ENCODE data around the gene CMAS. TPM values are rescaled to one million over a fixed set of nuclear protein-coding genes. Genes with fewer than 3 reads are reported as not detected.

Gene CMAS
- total RNA-seq, 1 donor from 2014 or later = 25.3 TPM

- Histone ChIP-seq H3K4me1 (peaks cover 21% of the 10 kb centered on the region), H3K4me3 (no peak overlapping the region), H3K27ac (no peak overlapping the region), H3K36me3 (peaks cover 0 to 32% of the 10 kb centered on the region in 2 donors), H3K27me3 (no peaks in the 10 kb centered on the region), H3K9me3 (no peaks in the 10 kb centered on the region)
- no peak for TF ChIP-seq POLR2AphosphoS5 (IDR thresholded peaks at IDR 0.05; ENCODE audit: insufficient read depth in 1 of 2, low read depth in 1 of 2)
- TF ChIP-seq, protein P1, sequence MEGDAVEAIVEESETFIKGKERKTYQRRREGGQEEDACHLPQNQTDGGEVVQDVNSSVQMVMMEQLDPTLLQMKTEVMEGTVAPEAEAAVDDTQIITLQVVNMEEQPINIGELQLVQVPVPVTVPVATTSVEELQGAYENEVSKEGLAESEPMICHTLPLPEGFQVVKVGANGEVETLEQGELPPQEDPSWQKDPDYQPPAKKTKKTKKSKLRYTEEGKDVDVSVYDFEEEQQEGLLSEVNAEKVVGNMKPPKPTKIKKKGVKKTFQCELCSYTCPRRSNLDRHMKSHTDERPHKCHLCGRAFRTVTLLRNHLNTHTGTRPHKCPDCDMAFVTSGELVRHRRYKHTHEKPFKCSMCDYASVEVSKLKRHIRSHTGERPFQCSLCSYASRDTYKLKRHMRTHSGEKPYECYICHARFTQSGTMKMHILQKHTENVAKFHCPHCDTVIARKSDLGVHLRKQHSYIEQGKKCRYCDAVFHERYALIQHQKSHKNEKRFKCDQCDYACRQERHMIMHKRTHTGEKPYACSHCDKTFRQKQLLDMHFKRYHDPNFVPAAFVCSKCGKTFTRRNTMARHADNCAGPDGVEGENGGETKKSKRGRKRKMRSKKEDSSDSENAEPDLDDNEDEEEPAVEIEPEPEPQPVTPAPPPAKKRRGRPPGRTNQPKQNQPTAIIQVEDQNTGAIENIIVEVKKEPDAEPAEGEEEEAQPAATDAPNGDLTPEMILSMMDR (IDR thresholded peaks at IDR 0.05) = no peak
- no peak for TF ChIP-seq POLR2A (IDR thresholded peaks at IDR 0.05)
- intact Hi-C loops (cut with DNase I) = no loop called here
- DNase-seq (ENCODE audit: extremely low spot score in 2 of 2) = no peak
Measured at GRCh38 chr12:22054155-22054554, 8.1 kb downstream of the CMAS start.

DNA sequence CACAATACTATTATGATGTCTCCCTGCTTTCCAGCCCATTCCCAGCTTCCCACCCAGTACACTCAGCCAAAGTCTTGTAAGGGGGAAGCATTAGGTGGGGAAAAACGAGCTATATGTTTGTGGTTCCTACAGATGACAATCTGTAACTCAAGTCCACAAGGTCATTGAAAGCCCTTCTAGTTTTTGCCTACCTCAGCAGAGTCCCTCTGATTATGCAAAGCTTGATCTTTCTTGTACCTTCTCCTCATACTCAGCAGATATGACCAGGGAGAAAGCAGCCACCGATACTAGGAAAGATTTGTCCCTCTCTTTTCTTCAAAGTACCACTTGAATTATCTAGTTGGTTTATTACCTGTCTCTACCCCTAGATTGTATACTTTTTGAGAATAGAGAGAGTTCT is 10.6 kb downstream of the CMAS start:
- H3K4me3 ChIP-seq = no peak overlapping the region
- TF ChIP-seq POLR2A (IDR thresholded peaks at IDR 0.05) (no peak), POLR2AphosphoS5 (IDR thresholded peaks at IDR 0.05; ENCODE audit: insufficient read depth in 1 of 2, low read depth in 1 of 2) (no peak)
- TF ChIP-seq, protein P1 (IDR thresholded peaks at IDR 0.05) = no peak
- peaks cover 0 to 39% of the 10 kb centered on the region in 2 donors for H3K36me3 ChIP-seq
- H3K4me1 ChIP-seq = no peaks in the 10 kb centered on the region
- intact Hi-C loops (cut with DNase I) = no loop called here
- no peak for DNase-seq (ENCODE audit: extremely low spot score in 2 of 2)
- H3K27me3 ChIP-seq = no peaks in the 10 kb centered on the region
- H3K9me3 ChIP-seq = no peaks in the 10 kb centered on the region
- no peak overlapping the region for H3K27ac ChIP-seq

DNA sequence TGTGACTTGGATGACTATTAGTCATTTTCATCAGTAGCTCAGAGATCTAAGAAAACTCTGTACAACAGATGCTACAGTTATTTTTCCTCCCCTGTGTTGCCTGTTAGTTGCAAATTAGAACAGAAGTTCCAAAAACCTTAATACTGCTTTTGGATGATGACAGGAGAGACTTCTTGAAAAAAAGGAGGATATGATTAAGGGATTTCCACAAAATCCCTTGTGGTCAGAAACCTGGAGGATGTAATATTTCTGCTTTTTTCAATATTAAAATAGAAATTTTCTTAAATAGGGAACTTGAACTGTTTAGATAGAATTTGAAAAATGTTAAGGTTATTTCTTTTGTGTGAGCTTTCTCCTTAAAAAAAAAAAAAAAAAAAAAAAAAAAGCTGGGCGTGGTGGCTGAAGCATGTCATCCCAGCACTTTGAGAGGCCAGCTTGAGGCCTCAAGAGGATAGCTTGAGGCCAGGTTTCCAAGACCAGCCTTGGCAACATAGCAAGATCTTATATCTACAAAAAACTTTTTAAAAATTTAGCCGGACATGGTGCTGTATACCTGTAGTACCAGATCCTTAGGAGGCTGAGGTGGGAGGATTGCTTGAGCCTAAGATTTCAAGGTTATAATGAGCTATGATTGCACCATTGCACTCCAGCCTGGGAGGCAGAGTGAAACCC is 14.1 kb downstream of the CMAS start:
- Histone ChIP-seq H3K36me3 (peaks cover 0 to 63% of the 10 kb centered on the region in 2 donors), H3K27ac (no peak overlapping the region), H3K4me3 (no peak overlapping the region), H3K9me3 (no peaks in the 10 kb centered on the region), H3K4me1 (no peaks in the 10 kb centered on the region), H3K27me3 (no peaks in the 10 kb centered on the region)
- intact Hi-C loops (cut with DNase I) = no loop called here
- TF ChIP-seq POLR2AphosphoS5 (IDR thresholded peaks at IDR 0.05; ENCODE audit: insufficient read depth in 1 of 2, low read depth in 1 of 2) (no peak), POLR2A (IDR thresholded peaks at IDR 0.05) (no peak)
- TF ChIP-seq, protein P1 (IDR thresholded peaks at IDR 0.05) = no peak
- no peak for DNase-seq (ENCODE audit: extremely low spot score in 2 of 2)

DNA sequence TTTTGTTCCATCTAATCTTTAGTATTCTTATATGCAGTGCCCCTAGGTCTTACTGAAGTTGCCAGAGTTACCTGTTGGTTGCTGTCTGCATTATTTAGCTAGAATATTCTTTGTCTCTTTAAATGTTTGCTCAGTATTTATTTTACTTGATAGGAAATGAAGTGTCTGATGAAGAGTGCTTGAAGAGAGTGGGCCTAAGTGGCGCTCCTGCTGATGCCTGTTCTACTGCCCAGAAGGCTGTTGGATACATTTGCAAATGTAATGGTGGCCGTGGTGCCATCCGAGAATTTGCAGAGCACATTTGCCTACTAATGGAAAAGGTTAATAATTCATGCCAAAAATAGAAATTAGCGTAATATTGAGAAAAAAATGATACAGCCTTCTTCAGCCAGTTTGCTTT is 18.9 kb downstream of the CMAS start:
- DNase-seq (ENCODE audit: extremely low spot score in 2 of 2) = no peak
- Histone ChIP-seq H3K27ac (no peak overlapping the region), H3K4me3 (no peak overlapping the region), H3K4me1 (no peaks in the 10 kb centered on the region), H3K27me3 (no peaks in the 10 kb centered on the region), H3K9me3 (no peaks in the 10 kb centered on the region), H3K36me3 (peaks cover 0 to 40% of the 10 kb centered on the region in 2 donors)
- TF ChIP-seq POLR2AphosphoS5 (IDR thresholded peaks at IDR 0.05; ENCODE audit: insufficient read depth in 1 of 2, low read depth in 1 of 2) (no peak), POLR2A (IDR thresholded peaks at IDR 0.05) (no peak)
- TF ChIP-seq, protein P1 (IDR thresholded peaks at IDR 0.05) = no peak
- intact Hi-C loops (cut with DNase I) = no loop called here

DNA sequence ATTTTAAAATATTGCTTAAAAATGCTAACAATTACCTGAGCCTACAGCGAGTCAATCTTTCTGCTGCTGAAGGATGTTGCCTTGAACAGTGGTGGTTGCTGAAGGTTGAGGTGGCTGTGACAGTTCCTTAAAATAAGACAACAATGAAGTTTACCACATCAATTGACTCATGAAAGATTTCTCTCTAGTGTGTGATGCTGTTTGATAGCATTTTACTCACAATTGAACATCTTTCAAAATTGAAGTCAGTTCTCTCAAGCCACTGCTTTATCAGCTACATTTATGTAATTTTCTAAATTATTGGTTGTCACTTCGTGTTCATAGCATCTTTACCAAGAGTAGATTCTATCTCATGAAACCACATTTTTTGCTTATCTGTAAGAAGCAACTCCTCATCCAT is 20.3 kb downstream of the CMAS start:
- intact Hi-C loops (cut with DNase I) = no loop called here
- peaks cover 0 to 40% of the 10 kb centered on the region in 2 donors for H3K36me3 ChIP-seq
- no peak for DNase-seq (ENCODE audit: extremely low spot score in 2 of 2)

More for the DNA sequence above, 20.3 kb downstream of the CMAS start:
- no peak overlapping the region for H3K4me3 ChIP-seq
- no peaks in the 10 kb centered on the region for H3K9me3 ChIP-seq
- H3K27me3 ChIP-seq = no peaks in the 10 kb centered on the region
- H3K27ac ChIP-seq = no peak overlapping the region
- TF ChIP-seq, protein P1 (IDR thresholded peaks at IDR 0.05) = no peak
- no peak for TF ChIP-seq POLR2AphosphoS5 (IDR thresholded peaks at IDR 0.05; ENCODE audit: insufficient read depth in 1 of 2, low read depth in 1 of 2)
- no peak for TF ChIP-seq POLR2A (IDR thresholded peaks at IDR 0.05)
- H3K4me1 ChIP-seq = no peaks in the 10 kb centered on the region

Data from vagina (tissue), 2 donors.